ENCODE results near the gene SEPTIN7.

Gene SEPTIN7

GRCh38 chr7:35787925-35788324 lies 12.9 kb upstream of the SEPTIN7 start:
- no peak for DNase-seq (ENCODE audit: low spot score)
- TF ChIP-seq, protein P1, sequence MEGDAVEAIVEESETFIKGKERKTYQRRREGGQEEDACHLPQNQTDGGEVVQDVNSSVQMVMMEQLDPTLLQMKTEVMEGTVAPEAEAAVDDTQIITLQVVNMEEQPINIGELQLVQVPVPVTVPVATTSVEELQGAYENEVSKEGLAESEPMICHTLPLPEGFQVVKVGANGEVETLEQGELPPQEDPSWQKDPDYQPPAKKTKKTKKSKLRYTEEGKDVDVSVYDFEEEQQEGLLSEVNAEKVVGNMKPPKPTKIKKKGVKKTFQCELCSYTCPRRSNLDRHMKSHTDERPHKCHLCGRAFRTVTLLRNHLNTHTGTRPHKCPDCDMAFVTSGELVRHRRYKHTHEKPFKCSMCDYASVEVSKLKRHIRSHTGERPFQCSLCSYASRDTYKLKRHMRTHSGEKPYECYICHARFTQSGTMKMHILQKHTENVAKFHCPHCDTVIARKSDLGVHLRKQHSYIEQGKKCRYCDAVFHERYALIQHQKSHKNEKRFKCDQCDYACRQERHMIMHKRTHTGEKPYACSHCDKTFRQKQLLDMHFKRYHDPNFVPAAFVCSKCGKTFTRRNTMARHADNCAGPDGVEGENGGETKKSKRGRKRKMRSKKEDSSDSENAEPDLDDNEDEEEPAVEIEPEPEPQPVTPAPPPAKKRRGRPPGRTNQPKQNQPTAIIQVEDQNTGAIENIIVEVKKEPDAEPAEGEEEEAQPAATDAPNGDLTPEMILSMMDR (IDR thresholded peaks at IDR 0.05; ENCODE audit: extremely low read depth, missing control alignments): no peak

DNA sequence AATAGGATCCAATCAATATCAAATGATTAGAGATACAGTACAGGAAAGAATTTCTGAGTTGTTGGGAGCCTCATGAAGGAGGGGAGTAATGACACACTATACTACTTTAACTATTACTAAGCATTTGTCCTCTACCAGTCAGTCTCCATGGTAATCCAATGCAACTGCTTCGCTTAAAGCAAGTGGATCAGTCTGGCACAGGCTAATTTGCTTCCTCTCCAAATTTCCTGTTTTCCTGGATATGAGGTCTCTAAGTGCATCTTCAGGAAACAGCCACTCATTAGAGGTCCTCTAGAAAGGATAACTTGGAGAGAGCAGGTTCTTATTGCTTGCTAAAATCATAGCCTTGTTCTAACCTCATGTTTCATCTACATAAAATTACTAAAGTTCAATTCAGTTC lies 8.4 kb upstream of the SEPTIN7 start:
- TF ChIP-seq, protein P1 (IDR thresholded peaks at IDR 0.05; ENCODE audit: extremely low read depth, missing control alignments): no peak
- DNase-seq (ENCODE audit: low spot score): no peak

DNA sequence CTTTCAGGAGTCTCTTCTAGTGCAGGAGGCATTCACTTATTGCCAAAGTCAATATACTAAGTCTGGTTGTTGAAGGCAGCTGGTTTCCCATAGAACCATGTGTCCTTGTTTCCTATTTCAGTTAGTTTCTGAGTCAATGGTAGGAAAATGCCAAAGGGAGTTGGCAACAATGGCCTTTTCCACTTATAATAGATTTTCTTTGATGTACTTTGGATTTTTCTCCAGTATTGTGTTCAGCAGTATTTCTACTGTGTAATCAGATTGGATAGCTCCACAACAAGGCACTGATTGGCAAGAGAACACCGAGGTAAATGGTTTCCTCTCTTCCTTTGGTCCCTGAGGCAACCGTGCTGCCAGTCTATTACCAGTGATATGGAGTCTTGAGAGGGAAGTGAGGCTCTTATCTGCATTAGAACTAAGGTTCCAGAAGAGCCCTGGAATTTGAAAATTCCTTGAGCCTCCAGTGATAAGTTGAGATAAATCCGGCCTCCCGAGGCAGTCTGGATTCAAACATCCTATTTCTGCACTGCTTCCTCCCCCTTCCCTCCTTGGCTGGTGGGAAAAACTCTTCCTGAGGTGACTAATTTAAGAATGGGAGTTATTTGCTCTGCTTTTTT lies 7.9 kb upstream of the SEPTIN7 start:
- TF ChIP-seq, protein P1 (IDR thresholded peaks at IDR 0.05; ENCODE audit: extremely low read depth, missing control alignments): no peak
- no peak for DNase-seq (ENCODE audit: low spot score)

GRCh38 chr7:35797311-35797710 lies 3.5 kb upstream of the SEPTIN7 start:
- TF ChIP-seq, protein P1 (IDR thresholded peaks at IDR 0.05; ENCODE audit: extremely low read depth, missing control alignments): no peak
- DNase-seq (ENCODE audit: low spot score): no peak

GRCh38 chr7:35799846-35800717 lies 775 bp upstream of the SEPTIN7 start:
- DNase-seq (ENCODE audit: low spot score): peak; percentile 72
- TF ChIP-seq, protein P1 (IDR thresholded peaks at IDR 0.05; ENCODE audit: extremely low read depth, missing control alignments): no peak

DNA sequence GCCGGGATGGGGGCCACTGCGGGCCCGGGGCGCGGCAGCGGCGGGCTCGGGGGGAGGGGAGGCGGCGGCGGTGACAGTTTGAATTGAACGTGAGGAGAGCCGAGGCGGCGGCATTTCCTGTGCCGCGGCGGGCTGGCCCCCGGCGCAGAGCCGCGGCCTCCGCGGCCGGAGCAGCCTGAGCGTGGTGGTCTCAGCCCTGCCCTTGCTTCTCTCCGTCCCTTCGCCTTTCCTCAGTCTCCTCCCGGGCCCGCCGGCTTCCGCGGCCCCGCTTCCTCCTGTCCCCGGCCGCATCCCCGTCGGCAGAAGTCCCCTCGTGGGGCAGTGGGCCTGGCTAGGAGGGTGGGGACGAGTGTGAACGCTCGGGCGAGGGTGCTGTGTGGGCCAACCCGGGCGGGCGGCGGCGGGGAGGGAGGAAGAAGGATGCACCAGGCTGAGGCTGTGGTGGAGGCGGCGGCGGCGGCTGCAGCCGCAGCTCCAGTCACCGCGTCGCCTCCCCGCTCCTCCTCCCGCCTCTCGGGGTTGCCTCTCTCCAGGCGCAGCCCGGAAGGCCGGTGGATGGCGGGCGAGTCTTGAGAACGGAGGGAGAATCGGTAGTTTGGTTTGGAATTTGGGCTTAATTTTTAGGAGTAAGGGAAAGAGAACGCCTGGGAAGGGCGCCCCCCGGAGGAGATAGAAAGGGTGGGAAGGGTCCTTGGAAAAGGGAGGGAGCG lies 690 bp downstream of the SEPTIN7 start:
- DNase-seq (ENCODE audit: low spot score): peak; percentile 69
- TF ChIP-seq, protein P1 (IDR thresholded peaks at IDR 0.05; ENCODE audit: extremely low read depth, missing control alignments): no peak

DNA sequence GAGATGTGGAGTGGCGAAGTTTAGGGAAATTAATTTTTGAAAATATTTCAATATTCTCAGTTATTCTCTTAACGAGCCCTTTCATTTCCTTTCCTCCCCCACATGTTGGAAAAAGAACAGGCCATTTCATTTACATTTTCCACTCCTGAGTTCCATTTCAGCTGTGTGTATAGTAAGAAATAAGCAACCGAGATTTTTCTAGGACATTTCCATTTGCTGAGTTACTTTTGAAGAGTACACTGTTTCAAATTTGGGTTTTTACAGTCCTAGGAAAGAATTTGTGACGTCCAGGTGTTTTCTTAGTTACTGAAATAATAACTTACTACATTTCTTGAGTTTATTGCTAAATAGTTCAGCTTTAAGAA lies 1.2 kb downstream of the SEPTIN7 start:
- no peak for DNase-seq (ENCODE audit: low spot score)
- TF ChIP-seq, protein P1 (IDR thresholded peaks at IDR 0.05; ENCODE audit: extremely low read depth, missing control alignments): no peak
